Measurements from ENCODE around the gene SLC5A7.

- TF ChIP-seq GATA2 (IDR thresholded peaks at IDR 0.05; ENCODE audit: low read depth, low read length) = no peak
- no peak for TF ChIP-seq GATA3 (IDR thresholded peaks at IDR 0.05; ENCODE audit: low read depth, low read length)
Measured at GRCh38 chr2:107984707-107985106, 1.6 kb upstream of the SLC5A7 start.
